ENCODE results near the gene HYAL3.
A peak's percentile ranks its signal among the peaks of the same experiment; 100 is the strongest.

HYAL3 gene

GRCh38 chr3:50298836-50299637, at the start of gene HYAL3, which contains the start of gene NAA80:
Gene HYAL3 (minus strand): TSS chr3:50299405. CDS start chr3:50295602, 3,803 bp downstream.
Gene NAA80 (minus strand): TSS chr3:50299405. CDS start chr3:50297463, 1,942 bp downstream.
- DNase-seq (ENCODE audit: low read depth) = peak; percentile 98

- DNase-seq (ENCODE audit: low read depth) = peak; percentile 61
Measured at GRCh38 chr3:50347187-50347813, 48.1 kb upstream of the HYAL3 start.

- peak; percentile 58 for DNase-seq (ENCODE audit: low read depth)
Measured at GRCh38 chr3:50345586-50346234, 46.5 kb upstream of the HYAL3 start, which contains the start of gene ZMYND10. Gene ZMYND10 (minus strand): TSS chr3:50345732. CDS start chr3:50345579, 153 bp downstream.

GRCh38 chr3:50345008-50345407, 45.8 kb upstream of the HYAL3 start:
- DNase-seq (ENCODE audit: low read depth) = no peak

GRCh38 chr3:50342813-50343633, 43.8 kb upstream of the HYAL3 start:
- no peak for DNase-seq (ENCODE audit: low read depth)

GRCh38 chr3:50341996-50342650, 42.9 kb upstream of the HYAL3 start:
- DNase-seq (ENCODE audit: low read depth) = no peak

GRCh38 chr3:50341537-50341936, 42.3 kb upstream of the HYAL3 start:
- no peak for DNase-seq (ENCODE audit: low read depth)

- DNase-seq (ENCODE audit: low read depth) = peak; percentile 50
Measured at GRCh38 chr3:50340448-50341329, 41.5 kb upstream of the HYAL3 start, which contains the start of gene RASSF1. Gene RASSF1 (minus strand): TSS chr3:50340836. CDS start chr3:50340805, 31 bp downstream.

GRCh38 chr3:50340147-50340447, 40.9 kb upstream of the HYAL3 start:
- DNase-seq (ENCODE audit: low read depth) = no peak

- DNase-seq (ENCODE audit: low read depth) = no peak
Measured at GRCh38 chr3:50339485-50340146, 40.4 kb upstream of the HYAL3 start.

GRCh38 chr3:50338965-50339364, 39.8 kb upstream of the HYAL3 start:
- no peak for DNase-seq (ENCODE audit: low read depth)

- DNase-seq (ENCODE audit: low read depth) = peak; percentile 92
Measured at GRCh38 chr3:50337175-50337861, 38.1 kb upstream of the HYAL3 start.

GRCh38 chr3:50336452-50337174, 37.4 kb upstream of the HYAL3 start:
- DNase-seq (ENCODE audit: low read depth) = no peak

- DNase-seq (ENCODE audit: low read depth) = no peak
Measured at GRCh38 chr3:50334339-50335075, 35.3 kb upstream of the HYAL3 start.

GRCh38 chr3:50333744-50334328, 34.6 kb upstream of the HYAL3 start:
- no peak for DNase-seq (ENCODE audit: low read depth)

- DNase-seq (ENCODE audit: low read depth) = no peak
Measured at GRCh38 chr3:50331364-50331907, 32.2 kb upstream of the HYAL3 start.

- DNase-seq (ENCODE audit: low read depth) = no peak
Measured at GRCh38 chr3:50330330-50330729, 31.1 kb upstream of the HYAL3 start.
